ENCODE results near the gene PIGQ.
A peak's percentile ranks its signal among the peaks of the same experiment; 100 is the strongest.

PIGQ gene

DNA sequence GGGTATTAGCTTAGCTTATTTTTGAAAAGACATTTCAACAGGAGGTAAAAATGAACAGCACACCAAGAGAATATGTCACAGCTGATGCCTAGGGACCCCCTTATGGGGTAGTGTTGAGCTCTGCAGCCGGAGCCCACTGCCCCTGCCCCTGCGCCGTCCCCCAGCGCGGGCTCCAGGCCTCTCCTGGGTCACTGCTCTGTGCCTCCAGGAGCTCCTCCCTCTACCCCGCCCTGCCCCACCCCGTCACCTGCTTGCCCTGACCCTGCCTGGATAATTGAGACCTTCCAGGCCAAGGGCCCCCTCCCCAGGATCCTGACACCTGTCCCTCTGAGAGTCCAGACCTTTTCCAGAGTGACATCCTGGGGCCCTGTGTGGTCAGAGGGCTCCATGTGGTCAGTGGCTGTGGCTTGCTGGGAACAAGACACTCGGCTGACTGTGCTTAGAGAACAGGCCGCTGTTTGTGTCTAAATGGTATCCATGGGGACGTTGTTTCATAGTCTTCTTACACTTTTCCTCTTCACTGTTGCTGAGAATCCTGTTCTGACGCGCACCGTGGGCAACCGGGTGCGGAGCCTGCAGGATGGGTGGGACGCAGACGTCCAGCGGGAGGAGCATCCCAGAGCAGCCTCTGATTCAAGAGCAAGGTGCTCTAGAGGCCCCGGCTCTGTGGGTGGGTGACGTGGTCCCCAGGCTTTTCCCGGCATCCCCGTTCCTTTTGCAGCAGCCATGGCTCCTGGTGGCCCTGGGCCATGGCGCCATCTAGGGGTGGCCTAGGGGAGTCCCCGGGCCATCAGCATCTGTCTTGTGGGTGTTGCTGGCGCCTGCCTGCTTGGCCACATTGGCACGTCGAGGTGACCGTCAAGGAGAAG lies 41.0 kb downstream of the PIGQ start:
- DNase-seq: no peak

DNA sequence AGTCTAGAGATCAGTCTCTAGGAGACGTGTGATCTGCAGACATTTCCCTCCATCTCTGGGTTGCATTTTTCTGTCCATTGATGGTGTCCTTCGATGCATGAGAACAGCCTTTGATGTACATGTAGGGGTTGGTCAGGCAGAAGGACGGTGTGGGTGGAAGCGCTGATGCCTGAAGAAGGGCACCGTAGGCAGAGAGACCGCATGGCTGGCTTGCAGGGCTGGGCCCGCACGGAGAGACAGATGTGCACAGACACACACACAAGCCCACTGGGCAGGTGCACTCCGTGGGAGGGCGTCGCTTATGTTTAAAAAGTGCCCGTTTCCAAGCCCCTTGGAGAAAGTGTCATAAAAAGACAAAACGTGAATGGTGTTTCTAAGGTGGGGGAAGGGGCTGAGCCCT lies 45.4 kb downstream of the PIGQ start:
- no peak for DNase-seq

DNA sequence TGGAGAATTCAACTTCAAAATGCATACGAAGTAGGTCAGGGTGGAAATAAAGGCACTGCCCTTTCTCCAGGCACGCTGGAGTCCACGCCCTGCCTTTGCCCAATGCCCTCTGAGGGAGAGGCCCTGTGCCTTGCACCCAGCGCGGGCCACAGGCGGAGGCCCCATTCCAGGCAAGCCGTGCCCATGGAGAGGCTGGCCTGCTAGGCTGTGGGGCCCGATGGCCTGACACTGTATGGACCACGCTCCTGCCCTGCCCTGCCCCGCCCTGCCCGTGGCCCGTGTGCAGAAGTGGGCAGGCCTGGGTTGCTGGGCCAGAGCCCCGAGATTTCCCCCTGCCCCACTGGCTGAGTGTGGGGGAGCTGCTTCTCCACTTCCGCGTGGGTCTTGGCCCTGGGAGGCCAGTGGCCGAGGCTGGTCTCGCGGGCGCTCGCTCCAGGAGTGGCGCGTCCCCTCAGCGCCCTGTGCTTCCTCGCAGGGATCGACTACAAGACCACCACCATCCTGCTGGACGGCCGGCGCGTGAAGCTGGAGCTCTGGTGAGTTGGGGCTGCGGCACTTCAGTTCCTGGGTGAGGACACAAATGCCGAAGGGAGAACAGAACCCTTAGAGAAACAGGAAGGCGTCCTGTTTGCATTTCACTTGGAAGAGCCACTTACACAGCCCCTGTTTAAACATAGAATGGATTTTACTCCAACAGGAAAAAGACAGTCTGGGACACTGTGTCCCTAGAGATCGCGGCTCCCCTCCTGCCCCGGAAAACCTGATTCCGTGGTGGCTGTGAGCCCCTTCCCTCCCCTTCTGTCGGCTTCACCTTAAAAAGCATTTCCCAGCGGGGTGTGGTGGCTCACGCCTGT lies 47.2 kb downstream of the PIGQ start:
- no peak for DNase-seq

DNA sequence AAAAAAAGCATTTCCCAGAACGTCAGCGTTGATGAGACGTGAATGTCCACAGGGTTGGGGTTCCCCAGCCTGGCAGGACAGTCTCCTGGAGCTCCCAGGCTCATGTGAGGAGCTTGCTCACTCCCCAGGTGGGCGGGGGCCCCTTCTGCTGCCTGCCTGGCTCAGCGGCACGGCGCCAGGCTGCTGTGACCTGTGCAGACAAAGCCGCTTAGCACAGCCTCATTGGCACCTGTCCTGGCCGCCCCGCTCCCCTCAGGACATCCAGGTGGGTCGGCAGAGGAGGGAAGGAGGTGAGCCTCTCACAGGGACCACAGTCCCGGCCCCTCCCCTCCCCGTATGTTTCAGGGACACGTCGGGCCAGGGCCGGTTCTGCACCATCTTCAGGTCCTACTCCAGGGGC lies 48.1 kb downstream of the PIGQ start:
- no peak for DNase-seq

DNA sequence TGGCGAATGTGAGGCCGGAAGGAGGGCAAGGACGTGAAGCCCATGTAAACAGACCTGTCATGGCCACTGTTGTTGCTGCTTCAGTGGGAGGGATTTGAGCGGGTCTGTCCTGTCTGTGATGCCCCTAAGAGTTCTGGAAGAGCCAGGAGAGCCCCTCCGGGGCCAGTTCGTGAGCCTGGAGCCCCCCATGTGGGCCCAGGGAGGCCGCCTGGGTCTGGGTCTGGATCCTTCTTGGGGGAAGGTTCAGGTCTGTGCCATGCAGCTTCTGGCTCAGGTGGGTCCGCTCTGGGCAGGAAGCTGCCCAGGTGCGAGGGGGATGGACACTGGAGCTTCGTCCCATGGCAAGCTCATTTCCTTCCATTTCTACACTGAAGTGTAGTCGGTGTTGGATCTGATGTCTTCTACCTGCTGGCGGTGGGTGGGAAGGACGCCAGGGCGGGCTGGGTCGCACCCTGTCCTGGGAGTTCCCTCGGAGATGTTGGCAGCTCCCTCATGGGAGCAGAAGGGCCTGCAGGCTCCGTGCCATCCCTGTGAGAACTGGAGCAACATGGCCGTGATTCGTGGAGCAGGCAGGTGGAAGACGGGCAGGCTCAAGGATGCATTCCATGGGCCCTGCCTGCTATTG lies 49.8 kb downstream of the PIGQ start:
- no peak for DNase-seq

DNA sequence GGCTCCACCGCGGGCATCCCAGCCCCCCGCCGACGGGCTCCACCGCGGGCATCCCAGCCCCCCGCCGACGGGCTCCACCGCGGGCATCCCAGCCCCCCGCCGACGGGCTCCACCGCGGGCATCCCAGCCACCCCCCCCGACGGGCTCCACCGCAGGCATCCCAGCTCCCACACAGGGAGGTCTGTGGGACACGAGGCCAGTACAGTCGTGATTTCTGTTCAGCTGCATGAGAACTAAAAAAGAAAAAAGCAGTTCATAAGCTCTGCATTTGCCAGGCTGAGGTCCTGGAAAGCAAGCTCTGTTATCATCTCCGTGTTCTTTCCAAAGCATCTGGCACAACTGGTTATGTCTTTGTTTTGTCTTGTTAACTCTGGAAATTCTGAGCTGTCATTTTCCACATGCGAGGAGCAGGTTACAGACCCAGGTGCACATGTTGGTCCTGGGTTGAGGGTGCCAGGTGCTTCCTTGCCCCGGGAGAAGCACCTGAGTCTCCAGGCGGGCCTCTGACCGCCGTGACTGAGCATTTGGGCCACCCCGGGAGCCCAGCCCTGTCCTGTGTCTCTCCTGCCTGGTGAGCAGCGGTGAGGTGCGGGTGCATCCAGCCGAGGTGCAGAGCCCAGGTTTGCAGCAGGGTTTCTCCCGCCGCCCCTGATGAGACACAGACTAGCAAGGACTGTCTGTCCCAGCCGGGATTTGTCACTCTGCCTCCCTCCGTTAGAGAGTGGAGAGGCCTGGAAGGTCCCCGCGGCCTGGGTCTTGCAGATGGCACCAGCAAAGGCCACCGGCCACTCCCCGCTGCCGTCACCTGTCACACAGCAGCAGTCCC lies 51.1 kb downstream of the PIGQ start:
- no peak for DNase-seq

DNA sequence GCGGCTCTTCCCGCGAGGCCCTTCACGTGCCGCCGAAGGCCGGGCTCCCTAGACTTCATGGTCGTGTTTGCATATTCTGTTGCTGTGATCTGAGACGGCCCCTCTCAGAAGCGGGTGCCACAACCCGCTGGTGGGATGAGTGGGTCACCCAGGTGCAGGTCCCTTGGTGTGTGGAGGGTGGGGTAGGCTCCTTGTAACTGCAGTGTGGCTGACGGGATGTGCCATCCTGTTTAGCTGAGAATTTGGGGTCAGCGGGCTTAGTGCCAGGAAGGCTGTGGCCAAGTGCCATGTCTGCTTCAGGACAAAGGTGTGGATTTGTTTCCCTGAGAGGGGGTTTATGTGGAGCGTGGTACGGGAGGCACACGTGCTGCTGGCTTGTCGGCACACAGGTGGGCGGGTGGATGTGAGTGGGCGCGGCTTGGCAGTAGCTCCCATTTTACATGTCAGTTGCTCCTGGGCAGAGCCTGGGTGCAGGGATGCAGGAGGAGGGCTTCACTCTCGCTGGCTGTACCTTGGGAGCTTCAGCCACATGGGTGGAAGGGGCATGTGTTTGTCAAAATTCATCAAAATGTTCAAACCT lies 51.8 kb downstream of the PIGQ start:
- no peak for DNase-seq

DNA sequence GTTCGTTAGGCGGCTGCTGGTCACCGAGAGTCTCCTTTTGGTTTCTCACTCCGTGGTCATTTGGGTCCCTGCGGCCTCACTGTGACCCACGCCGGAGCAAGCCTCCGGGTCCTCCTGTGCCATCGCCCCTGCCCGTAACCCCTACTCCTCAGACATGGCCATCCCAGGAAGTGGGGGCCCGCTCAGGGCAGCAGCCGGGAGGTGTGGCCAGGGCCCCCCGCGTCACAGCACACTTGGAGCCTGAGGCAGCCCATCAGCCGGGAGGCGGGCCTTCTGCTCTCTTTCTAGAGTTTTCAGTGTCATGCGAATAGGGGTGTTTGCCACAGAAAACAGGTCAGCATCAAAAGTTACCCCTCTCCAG lies 53.1 kb downstream of the PIGQ start:
- no peak for DNase-seq

DNA sequence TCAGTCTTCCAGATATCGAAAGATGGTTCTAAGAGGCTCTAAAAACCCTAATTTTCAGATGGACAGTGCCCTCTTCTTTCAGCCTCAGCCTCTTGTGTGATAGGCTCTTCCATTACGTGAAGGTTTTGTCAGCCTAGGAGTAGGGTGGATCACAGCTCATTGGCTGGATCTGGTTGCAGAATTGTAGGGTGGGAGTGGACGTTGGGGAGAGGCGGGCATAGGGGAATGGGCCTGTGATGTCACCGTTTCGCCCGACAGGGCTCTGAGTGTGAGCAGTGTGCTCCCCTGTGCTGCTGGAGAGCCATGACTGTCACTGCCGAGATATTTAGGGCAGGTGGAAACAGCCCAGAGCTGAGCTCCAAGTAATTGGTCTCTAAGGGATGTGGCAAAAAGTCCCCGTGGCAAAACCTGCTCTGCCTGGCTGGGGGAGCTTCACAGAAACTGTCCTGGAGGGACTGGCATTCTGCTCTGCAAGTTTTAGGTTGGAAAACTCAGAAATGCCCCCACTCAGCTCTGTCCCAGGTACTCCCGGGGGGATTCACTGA lies 54.8 kb downstream of the PIGQ start:
- DNase-seq: no peak

DNA sequence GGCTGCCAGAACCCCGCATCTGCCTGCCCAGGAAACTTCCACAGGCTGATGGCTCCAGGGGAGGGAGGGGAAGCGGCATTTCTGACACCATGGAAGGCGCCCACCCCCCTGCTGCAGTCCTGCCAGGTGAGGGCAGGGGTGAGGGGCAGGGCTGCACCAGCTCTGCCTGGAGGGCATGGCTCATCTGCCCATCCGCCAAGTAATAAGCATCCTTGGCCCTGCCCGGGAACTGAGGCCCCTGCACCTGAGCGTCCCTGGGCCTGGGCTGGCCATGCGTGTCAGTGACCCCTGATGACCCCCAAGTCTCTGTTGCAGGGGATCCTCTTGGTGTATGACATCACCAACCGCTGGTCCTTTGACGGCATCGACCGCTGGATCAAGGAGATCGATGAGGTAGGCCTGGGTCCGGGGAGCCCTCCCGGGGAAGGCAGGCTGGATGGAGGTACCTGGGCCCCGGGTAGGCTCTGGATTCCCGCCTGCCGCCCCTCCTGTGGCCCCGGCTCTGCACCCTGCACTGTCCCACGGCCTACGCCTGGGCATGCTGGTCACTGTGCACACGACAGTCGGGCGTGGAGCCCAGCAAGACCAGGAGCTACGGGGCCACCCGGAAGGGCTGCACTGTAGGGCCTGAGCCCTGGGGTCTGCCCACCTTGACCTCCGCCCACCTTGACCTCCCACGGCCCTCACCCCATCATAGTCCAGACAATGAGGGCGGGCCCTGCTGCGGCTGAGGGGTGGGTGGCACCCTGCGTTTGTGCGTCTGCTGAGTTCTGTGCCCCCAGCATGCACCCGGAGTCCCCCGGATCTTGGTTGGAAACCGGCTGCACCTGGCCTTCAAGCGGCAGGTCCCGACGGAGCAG lies 55.6 kb downstream of the PIGQ start:
- DNase-seq: no peak

DNA sequence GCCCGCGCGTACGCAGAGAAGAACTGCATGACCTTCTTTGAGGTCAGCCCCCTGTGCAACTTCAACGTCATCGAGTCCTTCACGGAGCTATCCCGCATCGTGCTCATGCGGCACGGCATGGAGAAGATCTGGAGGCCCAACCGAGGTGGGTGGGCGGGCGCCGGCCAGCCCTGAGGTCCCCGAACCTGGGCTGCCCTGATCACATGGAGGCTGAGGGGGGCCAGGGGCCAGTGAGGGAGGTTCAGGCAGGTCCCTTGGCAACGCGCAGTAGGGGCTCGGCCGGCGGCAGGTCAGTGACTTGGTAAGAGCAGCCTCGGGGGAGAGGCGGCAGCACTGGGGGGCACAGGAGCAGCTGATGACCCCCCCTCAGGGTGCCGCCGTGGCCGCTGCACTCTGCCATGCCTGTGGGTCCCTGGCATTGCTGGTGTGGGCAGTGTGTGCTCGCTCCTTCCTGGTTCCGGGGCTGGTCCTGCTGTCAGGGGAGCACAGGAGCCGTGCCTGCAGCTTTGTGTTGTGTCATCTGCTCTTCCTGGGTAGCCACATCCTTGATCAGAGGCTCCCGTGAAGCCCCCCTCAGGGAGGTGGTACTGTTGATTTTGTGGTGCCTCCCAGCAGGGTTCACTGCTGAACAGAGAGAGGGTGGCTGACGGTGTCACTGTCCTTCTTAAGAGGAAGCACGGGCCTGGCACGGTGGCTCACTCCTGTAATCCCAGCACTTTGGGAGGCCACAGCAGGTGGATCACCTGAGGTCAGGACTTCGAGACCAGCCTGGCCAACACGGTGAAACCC lies 56.4 kb downstream of the PIGQ start:
- peak; percentile 61 for DNase-seq

DNA sequence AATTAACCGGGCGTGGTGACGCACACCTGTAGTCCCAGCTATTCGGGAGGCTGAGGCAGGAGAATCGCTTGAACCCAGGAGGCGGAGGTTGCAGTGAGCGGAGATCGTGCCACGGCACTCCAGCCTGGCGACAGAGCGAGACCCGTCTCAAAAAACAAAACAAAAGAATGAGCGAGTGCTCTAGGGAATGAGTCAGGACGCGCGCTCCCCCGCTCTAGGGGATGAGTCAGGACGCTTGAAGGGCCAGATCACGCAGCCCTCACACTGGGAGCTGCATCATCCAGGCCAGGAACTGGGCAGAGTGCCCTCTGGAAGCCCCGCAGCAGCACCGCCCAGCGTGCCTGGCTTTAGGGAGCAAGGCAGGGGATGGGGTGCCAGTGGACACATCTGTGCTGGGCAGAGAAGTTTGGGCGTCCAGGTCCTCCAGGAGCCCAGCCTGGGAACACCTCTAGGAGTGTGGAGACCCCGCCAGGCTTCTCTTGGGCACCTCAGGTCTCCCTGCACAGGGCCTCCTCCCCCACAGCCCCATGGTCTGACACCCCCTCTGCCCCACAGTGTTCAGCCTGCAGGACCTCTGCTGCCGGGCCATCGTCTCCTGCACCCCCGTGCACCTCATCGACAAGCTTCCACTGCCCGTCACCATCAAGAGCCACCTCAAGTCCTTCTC lies 57.2 kb downstream of the PIGQ start:
- DNase-seq: peak; percentile 97

DNA sequence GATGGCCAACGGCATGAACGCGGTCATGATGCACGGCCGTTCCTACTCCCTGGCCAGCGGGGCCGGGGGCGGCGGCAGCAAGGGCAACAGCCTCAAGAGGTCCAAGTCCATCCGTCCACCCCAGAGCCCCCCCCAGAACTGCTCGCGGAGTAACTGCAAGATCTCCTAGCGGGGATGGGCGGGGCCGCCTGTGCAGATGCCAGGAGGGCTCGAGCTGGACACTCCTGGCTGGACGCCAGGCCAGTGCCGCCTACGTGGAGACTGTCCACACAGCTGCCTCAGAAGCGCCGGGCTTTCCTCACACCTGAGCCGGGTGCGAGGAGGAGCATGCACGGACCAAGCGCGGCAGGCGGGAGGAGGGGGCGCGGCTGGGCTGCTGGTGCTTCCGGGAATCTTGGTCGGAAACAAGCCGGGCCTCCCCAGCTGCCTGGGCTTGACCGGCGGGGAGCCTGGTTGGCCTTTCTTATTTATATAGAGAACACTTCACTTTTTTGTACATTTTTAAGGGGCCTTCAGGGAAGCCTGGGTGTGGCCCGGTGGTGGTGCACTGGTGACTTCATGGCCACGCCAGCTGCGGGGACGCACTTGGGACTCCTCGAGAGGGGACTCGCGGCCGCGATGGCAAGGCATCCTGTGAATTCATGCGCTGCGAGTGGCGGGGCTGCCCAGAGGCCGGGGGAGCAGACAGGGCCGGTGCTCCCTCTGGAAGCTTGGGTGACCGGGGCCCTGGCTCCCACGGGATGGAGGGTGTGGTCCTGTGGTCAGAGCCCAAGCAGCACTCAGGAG lies 57.9 kb downstream of the PIGQ start:
- no peak for DNase-seq

DNA sequence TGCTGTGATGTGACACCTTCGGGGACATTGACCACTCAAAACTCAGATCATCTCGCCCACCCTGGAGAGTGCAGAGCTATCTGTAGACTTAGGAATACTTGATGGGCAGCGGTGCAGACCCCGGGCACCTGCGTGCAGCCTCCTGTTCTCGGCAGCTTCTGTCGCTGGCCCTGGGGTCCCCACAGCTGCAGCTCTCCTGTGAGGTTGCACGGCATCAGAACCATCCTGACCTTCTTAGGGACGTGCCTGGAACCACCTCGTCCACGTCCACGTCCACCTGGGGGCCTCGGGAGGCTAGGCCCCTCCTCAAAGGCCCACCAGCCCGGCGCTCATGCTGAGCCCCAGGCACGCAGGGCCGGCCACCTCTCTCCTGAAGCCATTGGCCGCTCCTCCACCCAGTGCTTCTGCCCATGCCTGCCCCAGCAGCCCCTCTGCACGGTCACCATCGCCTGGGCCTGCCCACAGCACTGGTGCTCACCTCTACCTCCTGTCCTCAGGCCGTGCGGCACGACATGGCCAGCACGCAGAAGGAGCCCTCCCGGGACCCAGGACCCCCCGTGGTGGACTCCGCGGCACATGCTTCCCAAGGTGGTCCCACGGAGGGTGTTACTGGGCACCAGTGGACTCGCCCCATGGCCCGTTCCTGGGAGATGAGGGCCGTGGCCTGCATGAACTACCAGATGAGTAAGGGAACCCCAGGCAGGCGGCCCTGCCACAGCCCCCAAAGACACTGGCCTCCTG lies 58.7 kb downstream of the PIGQ start:
- no peak for DNase-seq

DNA sequence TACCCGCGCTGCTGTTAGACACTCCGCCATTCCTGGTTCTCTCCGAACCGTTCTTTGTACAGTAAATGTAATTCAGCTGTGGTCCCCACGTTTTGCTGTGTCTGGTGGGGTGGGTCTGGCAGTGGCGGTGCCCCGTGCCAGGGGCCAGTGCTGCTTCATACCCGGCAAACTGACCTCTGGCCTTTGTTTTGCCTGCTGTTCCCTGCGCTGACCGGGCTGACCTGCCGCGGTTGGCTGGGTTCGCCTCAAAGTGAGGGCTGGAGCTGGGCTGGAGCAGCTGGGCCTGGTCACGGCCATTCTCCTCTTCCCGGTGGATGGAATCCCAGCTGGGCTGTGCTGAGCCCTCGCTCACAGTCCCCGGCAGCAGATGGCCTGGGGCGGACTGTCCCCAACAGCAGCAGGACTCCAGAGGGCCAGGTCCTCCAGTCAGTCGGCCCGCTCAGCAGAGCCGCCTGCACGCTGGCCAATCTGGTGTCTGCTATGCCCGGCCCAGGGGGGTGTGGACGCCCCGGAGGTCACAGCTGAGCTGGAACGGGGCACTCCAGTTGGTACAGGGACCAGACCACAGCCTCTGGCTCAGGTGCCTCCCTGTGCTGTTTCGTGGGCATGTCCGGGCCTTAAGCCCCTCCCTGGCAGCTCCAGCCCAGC lies 59.5 kb downstream of the PIGQ start:
- DNase-seq: no peak

DNA sequence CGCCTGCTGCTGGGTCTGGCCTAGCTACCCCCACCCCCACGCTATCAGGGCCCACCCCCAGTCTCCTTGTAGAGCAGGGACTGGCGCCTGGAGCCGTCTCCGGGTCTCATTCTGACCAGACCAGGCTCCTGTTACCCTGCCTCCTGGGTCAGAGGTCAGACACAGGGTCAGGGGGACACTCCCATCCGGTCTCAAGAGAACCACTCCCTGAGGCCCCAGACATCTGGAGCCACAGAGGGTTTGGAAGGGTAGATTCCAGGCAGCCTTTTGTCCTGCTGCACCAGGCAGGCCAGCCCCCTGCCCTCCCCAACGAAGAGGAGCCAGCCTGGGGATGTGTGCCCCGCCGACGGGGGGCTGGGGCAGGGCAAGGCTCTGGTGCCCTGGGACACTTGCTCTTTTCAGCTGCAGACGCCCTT lies 60.1 kb downstream of the PIGQ start:
- DNase-seq: no peak

DNA sequence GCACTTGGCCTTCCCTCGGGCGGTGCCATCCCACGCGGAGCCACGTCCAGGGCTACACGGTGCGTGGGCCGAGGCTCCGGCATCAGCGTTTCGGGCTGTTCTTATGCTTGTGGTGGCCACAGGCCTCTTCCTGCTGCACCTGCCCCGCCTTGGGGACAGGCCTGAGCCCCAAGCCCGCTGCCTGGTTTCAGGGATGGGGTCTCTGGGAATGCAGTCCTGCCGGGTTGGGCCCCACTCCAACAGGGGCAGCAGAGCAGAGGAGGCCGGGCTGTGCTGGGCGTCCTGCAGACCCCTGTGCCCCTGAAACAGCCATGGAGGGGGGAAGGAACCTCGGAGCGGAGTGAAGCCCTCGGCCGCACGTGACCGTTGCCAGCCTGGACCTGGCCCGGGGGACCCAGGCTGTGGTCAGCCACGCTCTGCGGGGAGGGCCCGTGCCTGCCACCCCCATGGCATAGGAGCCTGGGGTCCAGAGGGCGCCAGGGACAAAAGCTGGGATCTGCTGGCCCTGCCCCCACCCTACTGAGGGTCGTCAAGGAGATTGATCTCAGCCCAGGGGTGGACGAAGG lies 60.6 kb downstream of the PIGQ start:
- DNase-seq: no peak
